GM18517 (cell line): Measurements from ENCODE around the gene GLI3.

Source experiments
- ATAC-seq: cut with Tn5 transposase; IDR thresholded peaks from one replicate; pipeline ENCODE4 v1.9.1; 2021; ENCODE audit warnings: mild to moderate bottlenecking, moderate library complexity; ENCODE audit not compliant: unreplicated experiment

Gene GLI3

GRCh38 chr7:42236976-42237810, at the start of gene GLI3:
GLI3 (minus strand) TSS chr7:42237209; CDS start chr7:42223253, 13,956 bp downstream.
- ATAC-seq, result peak; percentile 67

GRCh38 chr7:42285383-42285824, 48.4 kb upstream of the GLI3 start:
- ATAC-seq, result no peak

- no peak for ATAC-seq
Measured at GRCh38 chr7:42283553-42283952, 46.5 kb upstream of the GLI3 start.

GRCh38 chr7:42278344-42278743, 41.3 kb upstream of the GLI3 start:
- ATAC-seq, result no peak

- ATAC-seq, result no peak
Measured at GRCh38 chr7:42274053-42274452, 37.0 kb upstream of the GLI3 start.

- ATAC-seq, result no peak
Measured at GRCh38 chr7:42272793-42273665, 36.0 kb upstream of the GLI3 start.

GRCh38 chr7:42269161-42269560, 32.2 kb upstream of the GLI3 start:
- no peak for ATAC-seq

GRCh38 chr7:42264702-42265101, 27.7 kb upstream of the GLI3 start:
- no peak for ATAC-seq

- ATAC-seq, result no peak
Measured at GRCh38 chr7:42263971-42264370, 27.0 kb upstream of the GLI3 start.

GRCh38 chr7:42262964-42263363, 26.0 kb upstream of the GLI3 start:
- ATAC-seq, result no peak

- ATAC-seq, result no peak
Measured at GRCh38 chr7:42254217-42254616, 17.2 kb upstream of the GLI3 start.

- no peak for ATAC-seq
Measured at GRCh38 chr7:42253316-42253715, 16.3 kb upstream of the GLI3 start.

GRCh38 chr7:42250411-42250810, 13.4 kb upstream of the GLI3 start:
- ATAC-seq, result no peak

GRCh38 chr7:42248579-42248978, 11.6 kb upstream of the GLI3 start:
- ATAC-seq, result no peak

GRCh38 chr7:42247301-42247700, 10.3 kb upstream of the GLI3 start:
- ATAC-seq, result no peak

GRCh38 chr7:42244828-42245227, 7.8 kb upstream of the GLI3 start:
- no peak for ATAC-seq

- ATAC-seq, result no peak
Measured at GRCh38 chr7:42242381-42242780, 5.4 kb upstream of the GLI3 start.

- ATAC-seq, result no peak
Measured at GRCh38 chr7:42241424-42241823, 4.4 kb upstream of the GLI3 start.

GRCh38 chr7:42240416-42240815, 3.4 kb upstream of the GLI3 start:
- ATAC-seq, result no peak

- no peak for ATAC-seq
Measured at GRCh38 chr7:42238709-42239366, 1.8 kb upstream of the GLI3 start.

- no peak for ATAC-seq
Measured at GRCh38 chr7:42237811-42238541, 967 bp upstream of the GLI3 start.
